22Rv1 (cell line): Measurements from ENCODE around the gene ST3GAL5.

Source experiments
- H3K27ac ChIP-seq: fragments of 450-650 bp; 2 replicates; pipeline ENCODE4 v1.5.1; 2017
- ZFX ChIP-seq: fragments of 450-650 bp; IDR thresholded peaks from 2 replicates; pipeline ENCODE4 v1.6.1; 2017; ENCODE audit warnings: antibody characterized with exemption, borderline replicate concordance
- TF ChIP-seq, protein P1 (sequence below): fragments of 450-650 bp; IDR thresholded peaks from 2 replicates; pipeline ENCODE4 v1.5.1; 2017; ENCODE audit warnings: mild to moderate bottlenecking

ST3GAL5 gene

GRCh38 chr2:85925216-85925671 lies 36.5 kb upstream of the ST3GAL5 start:
- peak overlapping the region; percentile 91 for H3K27ac ChIP-seq
- TF ChIP-seq ZFX, result no peak
- TF ChIP-seq, protein P1, sequence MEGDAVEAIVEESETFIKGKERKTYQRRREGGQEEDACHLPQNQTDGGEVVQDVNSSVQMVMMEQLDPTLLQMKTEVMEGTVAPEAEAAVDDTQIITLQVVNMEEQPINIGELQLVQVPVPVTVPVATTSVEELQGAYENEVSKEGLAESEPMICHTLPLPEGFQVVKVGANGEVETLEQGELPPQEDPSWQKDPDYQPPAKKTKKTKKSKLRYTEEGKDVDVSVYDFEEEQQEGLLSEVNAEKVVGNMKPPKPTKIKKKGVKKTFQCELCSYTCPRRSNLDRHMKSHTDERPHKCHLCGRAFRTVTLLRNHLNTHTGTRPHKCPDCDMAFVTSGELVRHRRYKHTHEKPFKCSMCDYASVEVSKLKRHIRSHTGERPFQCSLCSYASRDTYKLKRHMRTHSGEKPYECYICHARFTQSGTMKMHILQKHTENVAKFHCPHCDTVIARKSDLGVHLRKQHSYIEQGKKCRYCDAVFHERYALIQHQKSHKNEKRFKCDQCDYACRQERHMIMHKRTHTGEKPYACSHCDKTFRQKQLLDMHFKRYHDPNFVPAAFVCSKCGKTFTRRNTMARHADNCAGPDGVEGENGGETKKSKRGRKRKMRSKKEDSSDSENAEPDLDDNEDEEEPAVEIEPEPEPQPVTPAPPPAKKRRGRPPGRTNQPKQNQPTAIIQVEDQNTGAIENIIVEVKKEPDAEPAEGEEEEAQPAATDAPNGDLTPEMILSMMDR, result no peak

DNA sequence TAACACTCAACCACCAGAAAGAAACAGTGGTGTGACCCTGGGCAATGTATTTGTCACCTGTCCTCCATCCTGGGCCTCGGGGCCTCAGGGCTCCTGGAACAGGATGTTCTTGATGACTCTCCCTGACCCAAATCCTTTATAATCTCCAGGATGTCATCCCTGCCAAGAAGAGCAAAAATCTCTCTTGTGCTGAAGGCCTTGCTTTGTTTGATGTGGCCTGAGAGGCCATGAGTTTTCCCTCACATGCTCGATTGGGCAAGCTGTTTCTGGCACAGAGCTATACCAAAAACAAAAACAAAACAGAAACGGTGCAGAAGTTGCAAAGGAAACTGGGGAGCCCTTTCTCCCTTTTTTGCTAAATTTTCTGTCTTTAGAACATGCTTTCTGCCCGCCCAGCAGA lies 35.7 kb upstream of the ST3GAL5 start:
- TF ChIP-seq ZFX, result no peak
- TF ChIP-seq, protein P1, result no peak
- H3K27ac ChIP-seq, result peak overlapping the region; percentile 91

- TF ChIP-seq, protein P1, result no peak
- TF ChIP-seq ZFX, result no peak
- H3K27ac ChIP-seq, result peak overlapping the region; percentile 91
Measured at GRCh38 chr2:85922199-85922598, 33.4 kb upstream of the ST3GAL5 start.

DNA sequence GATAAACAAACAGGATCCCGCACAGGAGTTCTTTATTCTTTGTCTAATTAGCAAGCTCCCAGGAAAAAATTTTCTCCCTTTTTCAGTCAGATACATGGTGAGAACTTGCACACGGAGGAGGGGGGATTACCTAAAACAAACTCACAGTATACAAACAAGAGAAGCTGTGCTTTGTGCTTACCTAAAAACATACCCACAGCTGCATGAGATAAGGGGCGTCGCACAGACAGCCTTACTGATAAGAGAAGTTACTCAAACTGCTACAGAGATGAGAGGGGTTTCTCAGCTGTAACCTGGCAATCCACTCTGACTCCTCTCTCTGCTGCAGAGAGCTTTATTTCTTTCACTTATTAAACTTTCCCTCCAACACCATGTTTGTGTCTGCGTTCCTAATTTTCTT lies 32.9 kb upstream of the ST3GAL5 start:
- peak overlapping the region; percentile 91 for H3K27ac ChIP-seq
- TF ChIP-seq, protein P1, result no peak
- TF ChIP-seq ZFX, result no peak

- TF ChIP-seq, protein P1, result no peak
- TF ChIP-seq ZFX, result no peak
- peak overlapping the region; percentile 91 for H3K27ac ChIP-seq
Measured at GRCh38 chr2:85920810-85921545, 32.2 kb upstream of the ST3GAL5 start.

- no peak for TF ChIP-seq ZFX
- TF ChIP-seq, protein P1, result no peak
- no peak overlapping the region for H3K27ac ChIP-seq
Measured at GRCh38 chr2:85917887-85918795, 29.4 kb upstream of the ST3GAL5 start.
